Bronchus fibroblast of lung (primary cell): Measurements from ENCODE around the gene NLRP6. TPM values are rescaled to one million over a fixed set of nuclear protein-coding genes. Genes with fewer than 3 reads are reported as not detected.

ENCODE experiments used
- total RNA-seq: library from RNA; depleted of rRNA; stranded (reverse); fragments of >200 nt; gene quantifications from 2 replicates; pipeline ENCODE4 v1.2.3, GENCODE V29; 2015

Gene NLRP6
- total RNA-seq, result not detected in 2 replicates

DNA sequence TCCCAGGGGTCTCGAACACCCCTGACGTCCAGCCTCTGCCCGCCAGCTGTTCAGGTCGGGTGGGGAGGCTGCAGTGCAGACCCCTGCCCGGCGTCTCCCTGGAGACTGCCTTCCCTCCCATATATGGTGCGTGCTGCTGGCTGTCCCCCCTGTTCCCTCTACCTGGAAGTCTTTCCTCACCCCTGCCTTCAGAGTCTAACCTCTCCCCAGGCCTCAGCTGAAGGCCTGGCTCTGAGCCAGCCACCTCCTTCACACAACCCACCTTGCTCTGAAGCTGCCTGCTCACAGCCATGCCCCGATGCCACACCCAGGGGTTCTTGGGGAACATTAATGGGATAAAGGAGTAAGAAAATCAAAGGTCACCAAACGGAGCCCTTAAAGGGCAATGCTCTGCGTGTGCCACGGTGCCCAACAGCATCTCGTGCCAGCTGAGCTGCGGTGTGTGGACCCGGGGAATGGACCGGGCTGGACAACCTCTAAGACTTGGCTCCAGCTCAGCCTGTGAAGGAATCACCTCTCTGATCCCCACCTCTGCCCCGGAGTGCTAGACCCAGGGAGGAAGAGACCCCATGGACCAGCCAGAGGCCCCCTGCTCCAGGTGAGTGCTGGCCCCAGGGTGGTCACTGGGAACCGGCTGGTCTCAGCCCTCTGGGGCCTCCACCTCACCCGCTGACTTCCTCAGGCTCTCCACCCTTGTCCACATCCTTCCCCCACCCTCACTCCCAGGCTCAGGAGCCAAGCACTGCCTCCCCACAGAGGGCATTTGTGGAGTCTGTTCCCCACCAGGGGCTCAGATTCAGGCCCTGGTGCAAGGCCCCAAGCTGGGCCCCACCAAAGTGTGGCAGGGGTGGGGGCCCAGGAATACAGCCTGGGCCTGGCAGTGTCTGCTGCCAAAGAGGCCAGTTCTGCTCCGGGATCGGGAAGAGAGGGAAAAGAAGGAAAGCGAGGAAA lies at the start of gene NLRP6:
Gene NLRP6, plus strand, starts transcription at position 407 of the 951 bp plus-strand sequence. Its CDS starts 163 bp downstream, at position 570.

DNA sequence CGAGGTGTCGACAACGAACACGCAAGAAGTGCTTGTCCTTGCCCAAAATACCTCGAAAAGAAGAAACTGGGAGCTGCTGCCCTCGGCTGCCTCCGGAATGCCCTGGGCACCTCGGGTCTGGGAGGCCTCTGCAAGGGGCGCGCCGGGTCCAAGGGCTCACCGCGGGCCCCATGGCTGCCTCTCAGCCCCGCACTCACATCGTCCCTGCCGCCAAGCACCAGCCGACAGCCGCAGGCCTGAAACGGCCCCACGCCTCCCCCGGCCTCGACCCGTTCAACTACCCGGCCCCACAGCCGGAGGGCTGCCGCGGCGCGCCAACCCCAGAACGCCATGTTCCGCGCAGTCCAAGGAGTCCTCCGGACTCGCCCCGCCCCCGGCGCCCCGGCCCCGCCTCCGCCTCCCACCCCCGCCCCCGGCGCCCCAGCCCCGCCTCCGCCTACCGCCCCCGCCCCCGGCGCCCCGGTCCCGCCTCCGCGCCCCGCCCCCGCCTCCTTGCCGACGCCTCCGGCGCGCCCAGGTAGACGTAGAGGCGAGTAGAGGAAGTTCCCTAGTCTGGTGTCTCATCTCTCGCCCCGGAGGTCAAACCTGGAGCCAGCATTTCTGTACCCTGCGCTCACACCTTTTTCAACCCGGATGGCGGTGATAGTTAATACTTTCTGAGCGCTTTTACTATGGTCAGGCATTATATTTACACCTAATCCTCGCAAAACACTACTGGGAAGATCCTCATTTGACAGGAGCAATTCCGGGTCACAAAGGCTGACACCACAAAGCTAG lies 42.0 kb upstream of the NLRP6 start, which contains the start of gene SIRT3:
Gene SIRT3, minus strand, starts transcription at position 346 of the 777 bp plus-strand sequence. Its CDS starts 14 bp downstream, at position 332.

DNA sequence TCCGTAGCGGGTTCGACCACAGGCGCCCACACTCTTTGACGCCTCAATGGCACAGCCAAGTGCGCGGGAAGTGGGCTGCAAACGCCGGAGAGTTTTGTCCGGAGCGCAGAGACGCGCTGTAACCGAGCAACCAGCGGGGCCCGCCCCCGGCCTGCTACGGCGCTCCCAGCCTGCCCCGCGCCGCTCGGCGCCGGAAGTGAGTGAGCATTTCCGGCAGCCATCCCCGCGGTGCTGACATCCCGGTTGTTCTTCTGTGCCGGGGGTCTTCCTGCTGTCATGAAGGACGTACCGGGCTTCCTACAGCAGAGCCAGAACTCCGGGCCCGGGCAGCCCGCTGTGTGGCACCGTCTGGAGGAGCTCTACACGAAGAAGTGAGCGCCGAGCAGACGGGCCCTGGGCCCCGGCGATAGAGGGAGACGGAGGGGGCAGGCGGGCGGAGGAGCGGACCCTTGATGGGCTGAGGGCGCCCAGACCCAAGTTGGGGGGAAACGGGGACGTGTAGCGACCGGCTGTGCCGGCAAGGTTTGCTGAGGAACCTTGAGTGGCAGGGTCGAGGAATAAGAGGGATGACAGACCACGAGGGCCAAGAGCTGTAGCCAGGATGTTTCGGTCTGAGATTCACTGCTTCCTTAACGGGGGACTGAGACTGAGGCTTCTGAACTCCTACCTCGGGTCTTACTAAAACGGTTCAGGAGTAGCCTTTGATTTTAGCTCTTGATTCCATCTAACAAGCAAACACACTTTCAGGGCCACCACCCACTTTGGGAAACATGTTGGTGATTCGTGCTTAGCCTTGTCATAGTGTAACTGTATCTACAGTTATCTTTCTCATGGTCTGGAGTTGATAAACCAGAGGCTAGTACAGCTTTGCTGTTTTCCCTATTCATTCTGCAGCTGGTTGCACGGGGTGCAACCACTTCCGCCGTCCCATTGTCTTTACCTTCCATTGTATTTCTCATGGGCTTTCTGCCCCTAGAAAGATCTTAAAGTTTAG lies 41.1 kb upstream of the NLRP6 start, which contains the start of gene PSMD13:
Gene PSMD13, plus strand, starts transcription at position 203 of the 994 bp plus-strand sequence. Its CDS starts 74 bp downstream, at position 277.

DNA sequence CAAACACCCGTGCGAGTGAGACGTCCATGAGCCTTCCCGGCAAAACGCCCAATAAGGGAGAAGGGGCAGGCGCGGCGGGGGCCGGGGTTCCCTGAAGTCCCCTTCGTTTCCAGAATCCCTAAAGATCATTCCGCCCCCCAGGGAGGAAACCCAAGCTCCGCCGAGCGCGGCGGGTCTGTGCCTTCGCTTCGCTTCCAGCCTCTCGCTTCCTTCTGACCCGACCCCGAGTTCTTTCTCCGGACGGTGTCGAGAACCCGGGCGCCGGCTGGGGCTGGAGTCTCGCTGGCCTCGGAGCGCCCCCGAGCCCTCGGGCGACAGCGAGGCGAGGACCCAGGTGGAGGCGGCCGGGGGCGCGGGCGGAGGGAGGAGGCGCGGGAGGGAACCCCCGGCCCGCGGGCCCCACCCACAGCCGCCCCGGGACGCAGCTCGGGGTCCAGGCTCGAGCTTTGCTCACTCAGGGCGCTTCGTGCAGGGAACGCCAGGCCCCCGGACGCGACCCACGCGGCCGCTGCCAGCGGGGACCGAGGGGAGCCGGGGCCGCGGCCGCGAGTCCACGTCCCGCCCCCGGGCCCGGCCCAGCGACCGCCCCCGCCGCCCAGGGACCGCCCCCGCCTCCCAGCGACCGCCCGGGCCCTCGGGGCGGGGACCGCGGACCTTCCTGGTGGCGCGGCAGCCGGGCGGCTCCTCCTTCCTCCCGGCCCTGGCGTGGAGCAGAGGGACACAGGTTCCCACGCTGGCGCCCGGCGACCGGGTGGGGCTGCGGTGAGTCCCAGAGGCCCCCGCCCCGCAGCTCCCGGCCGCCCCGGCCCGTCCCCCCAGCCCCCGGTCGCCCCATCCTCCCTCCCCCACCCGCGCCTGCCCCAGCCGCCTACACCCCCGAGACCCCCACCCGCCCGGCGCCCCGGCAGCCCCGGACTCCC lies 10.5 kb downstream of the NLRP6 start, which contains the start of gene PGGHG:
Gene PGGHG, plus strand, starts transcription at position 649 of the 920 bp plus-strand sequence. CDS start 691 bp downstream, outside the sequence.

DNA sequence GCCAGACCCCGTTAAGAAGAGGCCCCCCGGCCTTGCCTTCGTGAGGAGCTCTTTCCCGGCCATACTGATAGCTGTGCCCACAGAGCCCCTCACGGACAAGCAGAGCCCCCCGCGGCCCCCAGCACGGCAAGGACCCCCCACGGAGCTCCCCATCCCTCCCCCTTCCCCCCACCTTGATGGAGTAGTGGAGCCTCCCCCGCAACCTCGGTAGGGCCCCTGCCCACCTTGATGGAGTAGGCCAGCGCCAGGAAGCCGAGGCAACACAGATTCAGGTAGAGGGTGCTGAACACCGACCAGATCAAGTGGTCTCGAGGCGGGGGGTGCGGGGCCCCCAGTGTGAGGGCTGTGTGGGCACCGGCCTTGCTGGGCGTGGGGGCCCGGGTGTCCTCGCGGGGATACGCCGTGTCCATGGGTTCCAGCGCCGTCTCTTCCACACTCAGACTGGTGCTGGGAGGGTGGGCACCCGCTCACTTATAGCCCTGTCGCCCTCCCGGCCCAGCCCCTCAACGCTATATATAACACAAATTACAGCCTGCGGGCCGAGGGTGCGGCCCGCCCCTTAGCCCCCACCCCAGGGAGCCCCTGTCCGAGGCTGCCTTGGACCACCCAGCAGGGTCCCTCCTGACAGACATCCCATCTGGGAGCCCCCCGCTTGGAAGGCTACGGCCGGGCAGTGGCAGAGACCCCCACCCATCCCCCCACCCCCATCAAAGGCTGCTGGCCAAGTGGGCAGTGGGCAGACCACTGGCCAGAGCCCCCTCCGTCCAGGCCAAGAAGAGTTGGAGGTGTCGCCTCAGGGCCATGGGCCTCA lies 21.1 kb downstream of the NLRP6 start, which contains the start of gene IFITM5:
Gene IFITM5, minus strand, starts transcription at position 446 of the 811 bp plus-strand sequence. Its CDS starts 36 bp downstream, at position 410.

DNA sequence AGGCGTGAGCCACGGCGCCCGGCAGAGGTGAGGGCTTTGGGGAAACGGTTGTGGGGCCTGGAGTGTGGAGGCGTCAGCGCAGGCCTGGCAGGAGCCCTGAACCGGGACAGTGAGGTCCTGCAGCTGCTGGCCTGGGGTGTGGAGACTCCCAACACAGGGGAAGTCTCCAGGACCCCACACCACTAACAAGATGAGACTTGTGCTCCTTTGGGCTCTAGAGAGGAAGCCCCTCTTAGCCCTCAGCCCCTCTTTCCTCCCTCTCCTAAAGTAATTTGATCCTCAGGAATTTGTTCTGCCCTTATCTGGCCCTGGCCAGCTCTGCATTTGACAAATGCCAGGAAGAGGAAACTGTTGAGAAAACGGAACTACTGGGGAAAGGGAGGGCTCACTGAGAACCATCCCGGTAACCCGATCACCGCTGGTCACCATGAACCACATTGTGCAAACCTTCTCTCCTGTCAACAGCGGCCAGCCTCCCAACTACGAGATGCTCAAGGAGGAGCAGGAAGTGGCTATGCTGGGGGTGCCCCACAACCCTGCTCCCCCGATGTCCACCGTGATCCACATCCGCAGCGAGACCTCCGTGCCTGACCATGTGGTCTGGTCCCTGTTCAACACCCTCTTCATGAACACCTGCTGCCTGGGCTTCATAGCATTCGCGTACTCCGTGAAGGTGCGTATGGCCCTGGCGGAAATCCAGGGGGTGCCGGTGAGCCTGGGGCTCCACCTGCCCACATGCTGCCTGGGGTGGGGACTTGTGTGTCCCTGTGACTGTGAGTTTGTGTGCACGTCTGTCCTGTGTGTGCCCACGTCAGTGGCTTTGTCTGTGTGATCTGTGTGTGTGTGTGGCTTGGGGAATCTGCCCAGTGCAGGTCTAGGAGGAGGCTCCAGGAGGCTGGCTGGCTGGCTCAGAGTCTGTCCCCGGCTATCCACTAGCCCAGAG lies 29.8 kb downstream of the NLRP6 start, which contains the start of gene IFITM2:
Gene IFITM2, plus strand, starts transcription at position 51 of the 943 bp plus-strand sequence. Its CDS starts 377 bp downstream, at position 428.

DNA sequence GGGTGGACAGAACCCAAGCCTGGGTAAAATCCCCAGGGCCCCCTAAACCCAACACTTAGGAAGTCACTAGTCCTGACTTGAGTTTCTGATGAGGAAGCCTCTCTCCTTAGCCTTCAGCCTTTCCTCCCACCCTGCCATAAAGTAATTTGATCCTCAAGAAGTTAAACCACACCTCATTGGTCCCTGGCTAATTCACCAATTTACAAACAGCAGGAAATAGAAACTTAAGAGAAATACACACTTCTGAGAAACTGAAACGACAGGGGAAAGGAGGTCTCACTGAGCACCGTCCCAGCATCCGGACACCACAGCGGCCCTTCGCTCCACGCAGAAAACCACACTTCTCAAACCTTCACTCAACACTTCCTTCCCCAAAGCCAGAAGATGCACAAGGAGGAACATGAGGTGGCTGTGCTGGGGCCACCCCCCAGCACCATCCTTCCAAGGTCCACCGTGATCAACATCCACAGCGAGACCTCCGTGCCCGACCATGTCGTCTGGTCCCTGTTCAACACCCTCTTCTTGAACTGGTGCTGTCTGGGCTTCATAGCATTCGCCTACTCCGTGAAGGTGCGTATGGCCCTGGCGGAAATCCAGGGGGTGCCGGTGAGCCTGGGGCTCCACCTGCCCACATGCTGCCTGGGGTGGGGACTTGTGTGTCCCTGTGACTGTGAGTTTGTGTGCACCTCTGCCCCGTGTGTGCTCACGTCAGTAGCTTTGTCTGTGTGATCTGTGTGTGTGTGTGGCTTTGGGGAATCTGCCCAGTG lies 35.8 kb downstream of the NLRP6 start, which contains the start of gene IFITM1:
Gene IFITM1, plus strand, starts transcription at position 254 of the 767 bp plus-strand sequence. Its CDS starts 131 bp downstream, at position 385.

Other genes with a start within 250 kb of the NLRP6 start
- gene SCGB1C1, start 85.3 kb upstream of the NLRP6 start, total RNA-seq, result not detected in 2 replicates
- gene BET1L, start 71.0 kb upstream of the NLRP6 start, total RNA-seq, result 32.9 and 33.6 TPM in 2 replicates
- gene RIC8A, start 70.7 kb upstream of the NLRP6 start, total RNA-seq, result 102 and 127 TPM in 2 replicates
- 12.8 and 14.6 TPM in 2 replicates for gene SIRT3, start 42.1 kb upstream of the NLRP6 start, total RNA-seq
- 126 and 140 TPM in 2 replicates for gene PSMD13, start 41.4 kb upstream of the NLRP6 start, total RNA-seq
- 6.1 and 6.4 TPM in 2 replicates for gene PGGHG, start 10.7 kb downstream of the NLRP6 start, total RNA-seq
- gene IFITM5, start 21.1 kb downstream of the NLRP6 start, total RNA-seq, result not detected in 2 replicates
- 317 and 338 TPM in 2 replicates for gene IFITM2, start 29.4 kb downstream of the NLRP6 start, total RNA-seq
- gene IFITM1, start 35.6 kb downstream of the NLRP6 start, total RNA-seq, result 72.5 and 82.9 TPM in 2 replicates
- gene IFITM3, start 42.5 kb downstream of the NLRP6 start, total RNA-seq, result 256 and 282 TPM in 2 replicates
- gene B4GALNT4, start 91.1 kb downstream of the NLRP6 start, total RNA-seq, result 4.7 and 10.7 TPM in 2 replicates
- 1.9 and 2.0 TPM in 2 replicates for gene PKP3, start 115.8 kb downstream of the NLRP6 start, total RNA-seq
- gene SIGIRR, start 136.6 kb downstream of the NLRP6 start, total RNA-seq, result 25.1 and 29.9 TPM in 2 replicates
- under 0.01 TPM in 1 of 2 replicates, not detected in the other for gene ANO9, start 163.6 kb downstream of the NLRP6 start, total RNA-seq
- gene PTDSS2, start 171.9 kb downstream of the NLRP6 start, total RNA-seq, result 32.4 and 33.9 TPM in 2 replicates
- 272 and 273 TPM in 2 replicates for gene RNH1, start 228.8 kb downstream of the NLRP6 start, total RNA-seq